ENCODE measurements around the gene KRTAP10-3.
"Not testable (repeated sequence)": the region's sequence is repeated elsewhere in the genome, so short reads cannot be mapped to it uniquely, and the experiment has no call there.

KRTAP10-3 gene, protein sequence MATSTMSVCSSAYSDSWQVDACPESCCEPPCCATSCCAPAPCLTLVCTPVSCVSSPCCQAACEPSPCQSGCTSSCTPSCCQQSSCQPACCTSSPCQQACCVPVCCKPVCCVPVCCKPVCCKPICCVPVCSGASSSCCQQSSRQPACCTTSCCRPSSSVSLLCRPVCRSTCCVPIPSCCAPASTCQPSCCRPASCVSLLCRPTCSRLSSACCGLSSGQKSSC

GRCh38 chr21:44558695-44559094, at the start of gene KRTAP10-3:
Gene KRTAP10-3, minus strand, starts transcription at chr21:44558795. Its CDS starts 80 bp downstream, at chr21:44558715.
- DNase-seq (ENCODE audit: low read depth in 2 of 2, low spot score in 1 of 2) = no peak

GRCh38 chr21:44606495-44606894, 47.9 kb upstream of the KRTAP10-3 start:
- no peak for DNase-seq (ENCODE audit: low read depth in 2 of 2, low spot score in 1 of 2)

GRCh38 chr21:44603911-44604310, 45.3 kb upstream of the KRTAP10-3 start:
- DNase-seq (ENCODE audit: low read depth in 2 of 2, low spot score in 1 of 2) = no peak

GRCh38 chr21:44603109-44603875, 44.7 kb upstream of the KRTAP10-3 start:
- no peak for DNase-seq (ENCODE audit: low read depth in 2 of 2, low spot score in 1 of 2)

- DNase-seq (ENCODE audit: low read depth in 2 of 2, low spot score in 1 of 2) = no peak
These were observed 43.9 kb upstream of the KRTAP10-3 start for GRCh38 chr21:44602463-44602850.

- no peak for DNase-seq (ENCODE audit: low read depth in 2 of 2, low spot score in 1 of 2)
These were observed 43.2 kb upstream of the KRTAP10-3 start for GRCh38 chr21:44601596-44602462.

DNA sequence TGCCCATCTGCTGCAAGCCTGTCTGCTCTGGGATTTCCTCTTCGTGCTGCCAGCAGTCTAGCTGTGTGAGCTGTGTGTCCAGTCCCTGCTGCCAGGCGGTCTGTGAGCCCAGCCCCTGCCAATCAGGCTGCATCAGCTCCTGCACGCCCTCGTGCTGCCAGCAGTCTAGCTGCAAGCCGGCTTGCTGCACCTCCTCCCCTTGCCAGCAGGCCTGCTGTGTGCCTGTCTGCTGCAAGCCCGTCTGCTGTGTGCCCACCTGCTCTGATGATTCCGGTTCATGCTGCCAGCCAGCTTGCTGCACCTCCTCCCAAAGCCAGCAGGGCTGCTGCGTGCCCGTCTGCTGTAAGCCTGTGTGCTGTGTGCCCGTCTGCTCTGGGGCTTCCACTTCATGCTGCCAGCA, 42.5 kb upstream of the KRTAP10-3 start:
- DNase-seq (ENCODE audit: low read depth in 2 of 2, low spot score in 1 of 2) = not testable (repeated sequence)

- not testable (repeated sequence) for DNase-seq (ENCODE audit: low read depth in 2 of 2, low spot score in 1 of 2)
These were observed 41.8 kb upstream of the KRTAP10-3 start, which contains the start of gene KRTAP10-7 for GRCh38 chr21:44600118-44600978. Gene KRTAP10-7, plus strand, starts transcription at chr21:44600597. Its CDS starts 25 bp downstream, at chr21:44600622.

GRCh38 chr21:44599264-44600029, 40.9 kb upstream of the KRTAP10-3 start:
- no peak for DNase-seq (ENCODE audit: low read depth in 2 of 2, low spot score in 1 of 2)

- DNase-seq (ENCODE audit: low read depth in 2 of 2, low spot score in 1 of 2) = no peak
These were observed 39.5 kb upstream of the KRTAP10-3 start for GRCh38 chr21:44598061-44598460.

DNA sequence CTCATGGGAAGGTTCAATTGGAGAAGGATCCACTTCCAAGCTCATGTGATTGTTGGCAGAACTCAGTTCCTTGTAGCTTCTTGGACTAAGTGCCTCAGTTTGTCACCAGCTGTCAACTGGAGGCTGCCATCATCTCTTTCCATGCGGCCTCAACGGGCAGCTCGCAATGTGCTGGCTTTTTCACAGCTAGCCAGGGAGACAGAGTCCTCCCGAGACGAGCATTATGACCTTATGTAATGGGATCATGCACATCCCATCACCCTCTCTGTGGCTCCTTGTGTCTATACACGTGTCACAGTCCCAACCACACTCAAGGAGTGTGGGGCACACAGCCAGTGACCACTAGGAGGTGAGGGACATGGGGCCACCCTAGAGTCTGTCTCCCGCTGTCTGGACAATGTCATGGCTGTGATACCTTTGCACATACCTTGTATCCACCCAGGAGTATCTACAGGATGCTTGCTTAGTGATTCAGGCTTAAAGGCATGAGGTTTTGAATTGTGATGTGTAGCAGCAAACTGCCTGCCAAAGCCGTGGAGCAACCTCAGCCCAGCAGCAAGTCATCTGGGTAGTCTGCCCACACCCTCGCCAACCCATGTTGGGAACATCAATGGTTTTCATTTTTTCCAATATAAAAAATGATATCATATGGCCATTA, 37.6 kb upstream of the KRTAP10-3 start:
- DNase-seq (ENCODE audit: low read depth in 2 of 2, low spot score in 1 of 2) = no peak

DNA sequence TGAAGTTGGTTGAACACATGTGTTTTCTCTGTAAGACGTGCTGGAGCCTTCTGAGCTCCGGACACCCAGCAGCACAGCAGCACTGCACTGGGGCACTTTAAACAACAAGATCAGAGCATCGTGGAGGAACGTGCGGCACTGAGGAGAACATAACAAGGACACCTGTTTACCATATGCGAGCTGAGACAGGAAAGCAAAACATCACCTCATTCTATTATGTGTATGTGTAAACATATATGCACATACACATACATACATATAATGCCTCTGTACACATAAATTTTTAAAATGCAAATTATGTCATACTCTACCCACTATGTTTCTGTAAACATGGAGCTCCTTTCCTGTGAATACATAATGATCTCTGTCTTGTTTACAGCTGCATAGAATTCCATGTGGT, 36.9 kb upstream of the KRTAP10-3 start:
- DNase-seq (ENCODE audit: low read depth in 2 of 2, low spot score in 1 of 2) = no peak

DNA sequence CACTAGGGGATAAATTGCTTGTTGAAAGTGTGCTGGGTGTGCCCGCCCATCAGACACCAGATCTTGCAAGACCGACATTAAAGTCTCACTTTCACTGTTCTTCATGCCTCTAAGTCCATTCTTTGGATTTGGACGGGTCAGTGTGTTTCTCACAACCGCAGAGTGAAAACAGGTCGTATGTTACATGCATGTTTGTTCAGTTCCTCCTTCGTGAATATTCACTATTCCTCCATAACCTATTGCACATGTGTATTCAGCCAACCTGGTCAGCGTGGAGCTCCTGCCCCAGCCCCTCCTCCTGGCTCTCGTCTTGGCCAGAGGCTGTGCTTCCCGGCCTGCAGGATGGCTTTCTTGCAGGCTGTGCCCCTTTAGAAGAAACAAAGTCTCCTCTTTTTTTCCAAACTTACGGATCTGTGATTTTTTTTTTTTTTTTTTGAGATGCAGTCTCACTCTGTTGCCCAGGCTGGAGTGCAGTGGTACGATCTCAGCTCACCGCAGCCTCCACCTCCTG, 35.9 kb upstream of the KRTAP10-3 start:
- no peak for DNase-seq (ENCODE audit: low read depth in 2 of 2, low spot score in 1 of 2)

- no peak for DNase-seq (ENCODE audit: low read depth in 2 of 2, low spot score in 1 of 2)
These were observed 35.2 kb upstream of the KRTAP10-3 start for GRCh38 chr21:44593598-44594405.

GRCh38 chr21:44592446-44593311, 34.1 kb upstream of the KRTAP10-3 start, which contains the start of gene KRTAP10-6:
Gene KRTAP10-6, minus strand, starts transcription at chr21:44592505. Its CDS starts 21 bp downstream, at chr21:44592484.
- DNase-seq (ENCODE audit: low read depth in 2 of 2, low spot score in 1 of 2) = no peak

DNA sequence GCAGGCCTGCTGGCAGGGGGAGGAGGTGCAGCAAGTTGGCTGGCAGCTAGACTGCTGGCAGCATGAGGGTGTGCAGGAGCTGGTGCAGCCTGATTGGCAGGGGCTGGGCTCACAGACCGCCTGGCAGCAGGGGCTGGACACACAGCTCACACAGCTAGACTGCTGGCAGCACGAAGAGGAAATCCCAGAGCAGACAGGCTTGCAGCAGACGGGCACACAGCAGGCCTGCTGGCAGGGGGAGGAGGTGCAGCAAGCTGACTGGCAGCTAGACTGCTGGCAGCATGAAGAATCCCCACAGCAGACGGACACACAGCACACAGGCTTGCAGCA, 33.2 kb upstream of the KRTAP10-3 start:
- not testable (repeated sequence) for DNase-seq (ENCODE audit: low read depth in 2 of 2, low spot score in 1 of 2)
